ENCODE results near the gene NRG3.
"Not testable (repeated sequence)": the region's sequence is repeated elsewhere in the genome, so short reads cannot be mapped to it uniquely, and the experiment has no call there.

NRG3 gene

DNA sequence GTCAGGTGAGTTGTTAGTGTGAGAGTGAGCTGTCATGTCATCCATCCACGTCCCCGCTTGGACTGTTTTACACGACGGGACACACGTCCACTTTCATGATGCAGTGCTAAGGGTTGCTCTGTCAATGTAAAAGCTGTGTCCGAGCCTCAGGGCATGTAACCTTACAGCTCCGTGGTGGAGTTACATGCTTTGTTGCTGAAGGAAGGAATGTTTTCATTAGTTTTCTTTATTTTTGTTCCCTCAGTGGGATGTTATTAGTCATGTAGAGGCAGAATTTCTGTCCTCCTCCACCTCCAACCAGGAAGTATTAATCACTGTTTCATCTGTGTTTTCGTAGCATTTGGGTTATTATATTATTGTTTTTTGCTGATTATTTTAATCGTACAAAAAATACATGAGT is 88.6 kb downstream of the NRG3 start:
- DNase-seq, result no peak

DNA sequence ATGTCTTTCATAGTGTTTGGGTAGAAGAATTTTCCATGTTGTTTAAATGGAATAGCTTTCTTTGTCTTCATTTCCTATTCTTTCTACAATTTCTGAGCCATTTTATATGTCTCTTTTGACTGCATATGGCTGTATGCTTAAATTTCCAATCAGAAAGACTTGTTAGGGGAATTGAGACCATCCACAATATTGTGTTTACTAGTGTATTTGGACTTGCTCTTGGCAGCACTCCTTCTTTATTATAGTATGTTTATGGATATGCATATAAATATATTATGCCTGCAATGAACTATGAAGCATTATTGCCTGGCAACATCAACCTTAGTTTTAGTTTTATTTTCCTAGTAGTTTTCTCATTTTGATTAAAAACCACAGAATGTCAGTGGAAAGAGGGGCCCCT is 92.7 kb downstream of the NRG3 start:
- DNase-seq, result no peak

DNA sequence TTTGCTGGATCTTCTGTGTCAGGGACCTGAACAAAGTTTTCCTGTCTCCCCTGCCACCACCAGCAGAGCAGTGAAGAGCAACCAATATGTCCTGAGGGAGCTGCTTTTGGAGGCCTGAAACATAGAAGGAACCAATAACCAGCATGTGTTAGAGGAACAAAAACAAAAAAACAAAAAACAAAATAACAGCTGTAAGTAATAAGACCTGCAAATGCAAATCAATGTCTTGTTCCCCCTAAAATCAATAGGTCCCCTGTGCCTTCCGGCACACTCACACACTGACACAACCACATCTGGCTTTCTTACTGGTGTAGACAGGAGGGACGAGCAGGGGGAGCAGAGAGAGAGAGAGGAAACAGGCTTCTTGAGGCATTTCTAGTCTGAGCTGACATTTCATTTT is 94.1 kb downstream of the NRG3 start:
- DNase-seq, result no peak

DNA sequence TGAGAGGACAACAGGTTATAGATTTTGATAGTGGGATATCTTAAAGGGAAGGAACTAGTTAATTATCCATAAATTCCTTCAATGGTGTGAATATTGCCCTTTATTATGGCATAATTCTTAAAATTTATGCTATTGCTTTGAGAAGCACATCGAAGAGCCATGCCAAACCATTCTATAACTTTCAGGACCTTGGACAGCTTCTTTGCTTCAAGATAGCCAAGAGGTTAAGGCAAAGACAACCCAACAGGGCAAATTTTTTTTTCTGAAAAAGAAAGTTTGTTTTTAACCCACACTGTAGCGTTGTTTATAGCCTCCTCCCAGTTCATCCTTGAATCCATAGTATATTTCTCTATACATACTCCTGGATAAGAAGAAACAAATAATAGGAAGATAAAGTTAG is 103.2 kb downstream of the NRG3 start:
- DNase-seq, result no peak

DNA sequence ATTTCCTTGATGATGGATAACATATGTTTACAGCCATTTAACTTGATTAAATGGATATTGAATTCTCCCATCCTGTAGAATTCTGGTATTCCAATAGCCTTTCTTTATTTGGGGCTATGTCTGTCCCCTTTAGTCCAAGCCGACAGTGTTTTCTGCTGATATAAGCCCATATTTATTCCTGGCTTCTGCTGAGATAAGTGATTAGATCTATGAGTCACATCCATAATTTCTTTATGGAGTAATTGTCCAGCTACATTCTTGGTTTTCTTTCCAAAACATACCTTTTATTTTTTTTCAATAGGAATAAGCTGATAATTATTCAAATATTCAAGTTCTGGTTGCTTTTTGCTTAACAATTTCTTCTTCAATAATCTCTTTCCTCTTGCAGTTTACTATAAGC is 106.7 kb downstream of the NRG3 start:
- no peak for DNase-seq

DNA sequence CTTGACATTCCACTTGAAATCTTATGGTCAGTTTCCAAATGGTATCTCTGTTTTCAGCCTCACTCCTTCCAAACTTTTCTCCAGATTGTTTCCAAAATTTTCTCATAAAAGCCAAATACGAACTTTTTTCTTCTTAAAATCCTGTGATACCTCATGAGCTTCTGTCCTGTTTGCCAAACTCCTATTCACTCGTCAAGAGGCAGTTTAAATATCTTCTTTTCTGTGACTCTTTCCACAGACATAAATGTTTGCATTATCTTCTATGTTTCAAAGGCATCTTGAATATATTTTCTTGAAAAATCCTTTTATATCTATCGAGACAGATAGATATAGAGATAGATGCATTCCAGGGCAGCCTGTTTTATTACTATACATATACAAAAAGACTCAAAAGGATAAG is 109.4 kb downstream of the NRG3 start:
- DNase-seq, result no peak

DNA sequence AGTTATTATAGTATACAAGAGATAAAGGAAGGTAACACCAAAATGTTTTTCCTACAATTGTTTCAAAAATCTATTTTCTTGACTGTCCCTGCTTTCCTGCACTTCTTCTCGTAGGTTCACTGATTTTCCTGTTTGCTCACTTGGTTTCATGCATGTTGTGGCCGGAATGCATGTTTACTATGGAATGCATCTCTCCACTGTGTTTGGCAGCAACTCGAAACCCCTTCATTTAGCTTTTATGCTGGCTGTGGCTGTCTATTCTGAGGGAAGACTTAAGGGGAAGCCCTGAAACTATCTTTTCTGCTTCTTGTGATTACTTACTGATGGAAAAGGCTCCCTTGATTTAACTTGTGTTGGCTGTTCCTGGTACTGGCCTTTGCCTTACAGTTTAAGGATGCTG is 120.3 kb downstream of the NRG3 start:
- DNase-seq, result no peak

DNA sequence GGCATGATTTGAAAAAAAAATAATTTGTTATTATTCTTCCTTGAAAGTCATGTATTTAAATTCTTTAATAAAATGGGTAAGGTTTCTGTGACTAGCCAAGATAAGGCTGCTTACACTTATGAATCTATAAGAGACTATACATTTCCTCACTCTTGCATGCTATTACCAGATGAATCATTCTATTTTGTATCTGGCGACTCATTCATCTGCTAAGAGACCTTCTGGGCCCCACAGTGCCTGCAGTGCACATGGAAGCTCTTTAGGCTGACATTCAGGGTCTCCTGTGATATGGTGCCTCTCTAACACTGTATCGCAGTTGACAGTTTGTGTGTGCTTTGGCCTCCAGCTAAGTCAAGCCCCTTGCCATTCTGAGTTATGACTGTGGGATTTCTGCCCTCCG is 121.9 kb downstream of the NRG3 start:
- DNase-seq, result no peak

DNA sequence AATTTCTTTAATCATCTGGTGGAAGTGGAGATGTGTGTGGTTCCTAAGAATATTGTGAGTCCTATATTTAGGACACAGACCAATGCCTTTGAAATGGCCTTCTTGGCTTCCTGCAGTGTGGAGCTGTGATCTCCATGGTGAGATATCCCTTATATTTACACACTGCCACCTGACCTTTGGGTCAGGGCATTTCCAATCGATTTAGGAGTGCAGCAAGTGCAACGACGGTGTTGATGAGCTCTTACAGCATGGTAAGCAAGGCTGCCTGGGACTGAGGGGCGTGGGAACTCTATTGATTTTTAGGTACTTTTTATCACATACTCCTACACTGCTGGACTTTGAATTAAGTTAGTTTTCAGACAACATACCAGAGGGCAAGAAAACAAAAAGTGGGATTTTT is 146.0 kb downstream of the NRG3 start:
- DNase-seq, result no peak

DNA sequence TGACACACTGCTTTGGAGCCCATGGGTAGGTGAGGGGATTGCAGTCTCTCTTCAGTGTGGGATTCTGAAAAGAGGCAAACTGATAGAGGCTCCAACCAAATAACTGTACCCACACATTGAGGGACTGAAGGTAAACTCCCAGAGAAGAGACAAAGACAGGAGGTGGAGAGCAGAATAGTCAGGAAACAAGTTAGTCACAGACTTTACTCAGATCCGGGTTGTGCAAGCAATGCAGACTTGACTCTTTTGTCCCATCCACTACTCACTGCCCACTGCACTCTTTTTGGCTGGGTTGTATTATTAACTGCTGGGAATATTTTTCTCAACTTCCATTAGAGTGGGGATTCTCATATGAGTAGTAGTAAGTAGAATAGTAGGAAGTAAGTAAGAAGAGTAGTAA is 152.7 kb downstream of the NRG3 start:
- DNase-seq, result no peak

DNA sequence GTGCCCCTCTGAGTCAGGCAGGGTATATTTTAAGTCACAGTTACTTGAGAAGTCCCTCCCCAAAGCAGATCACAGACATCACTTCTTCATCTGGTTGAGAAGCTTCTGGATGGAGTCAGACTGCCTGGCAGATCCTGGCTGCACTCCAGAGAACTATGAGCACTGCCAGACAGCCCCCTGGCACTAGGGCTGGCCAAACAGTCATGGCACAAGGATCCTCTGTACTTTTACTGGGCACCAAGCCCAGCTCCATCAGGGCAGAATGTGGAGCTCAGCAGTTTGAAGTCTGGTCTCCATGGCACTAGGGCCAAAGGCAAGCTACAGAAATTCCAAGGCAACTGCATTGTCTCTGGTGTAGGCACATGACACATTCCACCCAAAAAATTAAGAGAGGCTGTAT is 162.1 kb downstream of the NRG3 start:
- DNase-seq, result no peak

DNA sequence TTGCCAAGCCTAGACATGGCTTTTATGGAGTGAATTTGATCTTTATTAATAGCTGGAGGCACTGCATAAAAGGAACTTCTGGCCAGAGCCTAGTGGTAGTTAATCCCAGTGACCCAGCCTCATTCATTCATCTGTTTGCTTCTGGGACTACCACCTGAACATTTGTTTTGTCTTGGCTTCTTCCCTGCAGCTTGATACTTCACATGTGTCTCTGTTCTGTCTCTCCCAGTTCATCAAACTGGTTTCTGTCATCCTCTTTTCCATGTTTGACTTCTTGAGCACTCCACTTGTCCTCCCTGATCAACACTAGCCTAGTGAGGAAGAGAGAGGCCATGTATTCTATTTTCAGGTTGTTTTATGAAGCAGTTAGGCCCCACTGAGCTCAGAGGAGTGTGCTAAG is 163.6 kb downstream of the NRG3 start:
- no peak for DNase-seq

DNA sequence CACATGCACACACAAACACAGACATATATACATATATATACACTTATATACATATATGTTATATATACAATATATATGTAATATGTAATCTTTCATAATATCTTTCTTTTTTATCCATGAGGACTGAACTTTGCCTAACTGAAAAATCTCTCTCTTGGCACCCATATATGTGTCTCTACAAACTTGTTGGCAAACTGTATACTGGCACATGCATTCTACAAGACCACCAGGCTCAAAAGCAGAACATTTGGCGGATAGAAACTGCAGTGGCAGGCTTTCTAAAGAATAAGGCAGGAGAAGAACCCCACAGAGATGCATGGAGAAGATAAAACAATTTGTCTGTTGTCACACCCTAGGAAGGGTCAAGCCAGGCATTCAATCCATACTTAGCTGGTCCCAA is 165.3 kb downstream of the NRG3 start:
- DNase-seq, result no peak

DNA sequence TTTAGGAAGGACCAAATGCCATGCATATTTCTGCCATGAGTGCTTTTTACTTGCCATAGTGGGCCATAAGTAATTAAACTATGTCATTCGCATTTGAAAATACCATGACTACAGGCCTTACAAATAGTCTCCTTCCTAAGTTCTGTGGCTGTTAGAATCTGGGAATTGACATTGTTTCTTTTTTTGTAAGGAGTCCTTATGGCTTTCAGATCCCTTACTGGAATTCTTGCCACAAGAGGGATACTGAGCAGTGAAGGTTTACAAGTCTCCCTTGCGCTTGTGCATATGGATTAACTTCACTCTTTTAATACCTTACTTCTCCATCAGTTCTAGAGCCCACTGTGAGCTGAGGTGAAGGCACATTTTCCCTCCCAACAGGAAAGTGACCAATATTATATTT is 166.0 kb downstream of the NRG3 start:
- no peak for DNase-seq

DNA sequence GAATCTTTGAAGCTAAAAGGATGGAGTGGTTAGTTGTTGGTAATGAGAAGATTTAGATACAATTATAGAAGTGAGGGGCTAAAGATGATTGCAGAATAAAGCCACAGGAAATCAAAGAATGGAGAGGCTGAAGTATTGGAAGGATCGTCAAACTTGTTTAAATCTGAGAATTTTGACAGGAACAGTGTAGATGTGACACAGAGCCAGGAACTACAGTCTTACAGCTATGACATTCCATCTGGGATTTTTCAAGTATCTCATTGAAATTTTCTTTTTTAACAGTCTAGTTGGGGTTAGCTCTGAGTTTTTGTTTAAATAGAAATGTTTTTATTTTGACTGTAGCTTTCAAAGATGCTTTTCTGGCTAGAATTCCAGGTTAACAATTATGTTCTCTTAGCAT is 181.4 kb downstream of the NRG3 start:
- DNase-seq, result no peak

DNA sequence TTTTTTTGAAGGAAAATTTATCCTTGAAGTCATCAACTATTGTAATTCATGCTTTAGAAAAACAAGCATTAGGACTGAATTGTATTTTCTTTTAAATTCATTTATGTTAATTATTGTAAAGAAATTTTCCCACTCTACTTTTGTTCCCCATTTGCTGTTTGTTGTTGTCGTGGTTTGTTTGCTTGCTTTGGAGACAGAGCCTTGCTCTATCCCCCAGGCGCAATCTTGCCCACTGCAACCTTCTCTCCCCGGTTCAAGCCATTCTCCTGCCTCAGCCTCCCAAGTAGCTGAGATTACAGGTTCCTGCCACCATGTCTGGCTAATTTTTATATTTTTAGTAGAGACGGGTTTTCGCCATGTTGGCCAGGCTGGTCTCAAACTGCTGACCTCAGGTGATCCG is 192.2 kb downstream of the NRG3 start:
- DNase-seq, result not testable (repeated sequence)

DNA sequence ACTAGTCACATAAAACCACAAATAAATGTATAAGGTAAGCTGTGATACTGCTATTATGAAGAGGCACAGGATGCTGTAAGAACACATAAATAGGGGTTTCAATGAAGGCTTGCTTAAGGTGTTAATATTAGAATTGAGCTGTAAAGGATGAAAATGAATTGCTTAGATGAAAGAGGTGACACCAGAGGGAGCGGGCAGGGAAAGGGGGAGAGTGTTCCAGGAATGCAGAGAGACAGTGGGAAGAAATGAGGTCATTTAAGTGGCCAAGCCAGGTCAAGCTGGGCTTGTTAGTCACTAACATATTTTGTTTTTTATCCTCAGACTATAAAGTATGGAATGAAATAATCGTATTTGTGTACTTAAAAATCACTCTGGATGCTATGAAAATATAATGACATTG is 193.5 kb downstream of the NRG3 start:
- DNase-seq, result no peak

DNA sequence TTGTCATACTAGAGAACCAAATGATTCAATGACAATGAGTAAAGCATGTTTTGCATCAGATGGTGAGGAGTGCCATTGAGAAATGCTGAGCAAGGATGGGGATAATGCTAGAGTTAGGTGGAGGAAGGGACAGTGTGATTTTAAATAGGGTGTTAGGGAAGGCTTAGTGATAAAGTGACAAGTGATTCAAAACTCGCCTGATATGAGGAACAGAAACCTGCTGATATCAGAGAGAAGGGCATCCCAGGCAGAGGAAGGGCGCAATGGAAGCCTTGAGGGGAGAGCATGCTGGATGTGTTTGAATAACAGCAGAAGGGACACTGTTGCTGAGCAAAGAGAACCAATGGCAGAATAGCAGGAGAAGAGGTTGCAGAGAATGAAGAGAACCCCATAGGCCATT is 196.2 kb downstream of the NRG3 start:
- DNase-seq, result no peak

DNA sequence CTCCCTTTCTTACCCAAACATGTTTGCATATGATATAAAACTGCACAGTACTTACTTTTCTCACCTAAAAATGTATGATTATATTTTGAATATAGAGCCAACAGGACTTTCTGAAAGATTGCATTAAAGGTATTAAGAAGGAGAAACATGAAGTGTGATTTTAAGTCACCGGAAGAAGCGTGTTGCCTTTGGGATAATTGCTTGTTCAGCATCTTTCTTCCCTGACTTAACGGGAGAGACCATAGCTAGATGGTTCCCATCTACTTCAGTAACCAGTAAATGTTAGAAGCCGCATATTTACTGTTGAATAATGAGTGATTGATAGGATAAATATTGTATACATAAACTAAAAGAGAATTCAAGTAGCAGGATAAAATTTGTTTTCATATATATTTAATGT is 197.1 kb downstream of the NRG3 start:
- DNase-seq, result no peak

DNA sequence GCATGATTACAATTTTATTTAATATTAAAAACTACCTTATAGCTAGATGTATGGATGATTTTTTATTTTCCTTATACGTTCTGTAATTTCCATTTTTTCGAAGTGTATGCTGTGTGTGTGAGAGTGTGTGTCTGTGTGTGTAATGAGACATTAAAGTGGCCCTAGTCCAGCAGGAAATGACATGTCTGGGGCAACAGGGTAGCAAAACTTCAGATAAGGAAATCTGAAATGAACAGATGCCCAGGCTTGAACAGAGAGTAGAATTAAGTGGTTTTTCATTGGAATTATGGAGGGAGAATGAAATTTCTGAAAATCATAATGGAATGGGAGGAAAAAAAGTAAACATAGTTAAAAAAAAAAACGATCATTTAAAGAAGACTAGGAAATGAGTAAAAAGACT is 200.6 kb downstream of the NRG3 start:
- DNase-seq, result no peak

DNA sequence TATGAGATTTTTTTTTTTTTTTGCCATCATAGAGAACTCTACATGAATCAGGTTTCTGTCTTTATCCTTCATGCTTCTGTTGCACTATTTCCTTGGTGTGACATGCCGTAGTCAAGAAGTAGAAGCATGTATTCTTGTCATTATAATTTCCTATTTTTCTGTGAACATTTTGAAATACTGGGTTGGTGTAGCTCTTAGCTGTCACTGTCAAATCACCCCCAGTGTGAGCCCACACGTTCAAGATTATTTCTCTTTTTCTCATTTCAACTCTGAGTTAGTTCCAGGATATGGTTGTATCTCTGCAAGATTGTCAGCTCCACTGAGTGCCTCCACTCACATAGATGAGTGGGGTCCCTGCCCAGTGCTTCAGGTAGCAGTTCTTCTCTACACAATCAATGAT is 209.5 kb downstream of the NRG3 start:
- no peak for DNase-seq

DNA sequence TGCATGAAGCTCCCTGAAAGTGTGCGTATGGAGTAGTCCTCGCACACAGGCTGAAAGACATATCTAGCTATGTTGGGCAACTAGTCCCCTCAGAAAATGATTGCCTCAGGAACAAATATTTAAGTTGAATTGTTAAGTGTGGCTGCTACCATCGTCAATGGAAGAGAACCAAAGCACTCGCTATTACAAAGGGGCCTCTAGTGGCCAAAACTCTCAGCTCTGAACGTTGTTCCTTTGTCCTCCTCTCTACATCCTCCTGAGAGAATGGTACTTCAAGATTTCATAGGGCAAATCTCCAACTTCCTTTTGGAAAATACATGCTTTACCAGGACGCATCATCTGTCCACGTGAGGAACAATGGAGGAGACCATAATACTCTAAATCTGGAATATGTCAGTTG is 209.9 kb downstream of the NRG3 start:
- no peak for DNase-seq

DNA sequence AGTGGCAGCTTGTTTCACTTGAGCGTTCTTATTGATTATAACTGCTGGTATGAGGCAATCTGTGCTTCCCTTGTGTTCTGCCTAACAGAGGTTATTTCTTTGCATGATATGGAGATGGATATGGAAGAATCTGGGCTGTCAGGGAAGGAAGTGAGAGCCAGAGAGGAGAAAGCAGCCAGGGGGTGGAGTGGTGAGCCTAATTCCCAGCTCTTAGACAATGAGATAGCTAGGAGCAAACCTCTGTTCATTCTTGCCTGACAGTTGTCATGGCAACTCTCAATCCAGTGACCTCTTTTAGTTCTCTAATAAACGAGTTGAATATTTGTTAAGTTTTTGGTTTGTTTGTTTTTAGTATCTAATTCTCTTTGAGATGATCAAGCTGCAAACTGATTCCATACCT is 214.3 kb downstream of the NRG3 start:
- DNase-seq, result no peak

DNA sequence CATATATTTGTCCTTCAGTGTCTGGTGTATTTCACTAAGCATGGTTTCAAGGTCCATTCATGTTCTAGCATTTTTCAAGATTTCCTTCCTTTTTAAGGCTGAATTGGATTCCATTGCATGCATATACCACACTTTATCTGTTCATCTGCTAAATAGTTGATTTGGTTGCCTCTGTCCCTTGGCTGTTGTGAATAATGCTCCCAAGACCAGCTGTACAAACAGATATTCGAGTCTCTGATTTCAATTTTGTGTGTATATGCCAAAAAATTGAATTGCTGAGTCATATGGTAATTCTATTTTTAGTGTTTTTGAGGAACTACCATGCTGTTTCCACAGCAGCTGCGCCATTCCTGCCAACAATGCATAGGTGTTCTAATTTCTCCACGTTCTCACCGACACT is 216.4 kb downstream of the NRG3 start:
- DNase-seq, result no peak

DNA sequence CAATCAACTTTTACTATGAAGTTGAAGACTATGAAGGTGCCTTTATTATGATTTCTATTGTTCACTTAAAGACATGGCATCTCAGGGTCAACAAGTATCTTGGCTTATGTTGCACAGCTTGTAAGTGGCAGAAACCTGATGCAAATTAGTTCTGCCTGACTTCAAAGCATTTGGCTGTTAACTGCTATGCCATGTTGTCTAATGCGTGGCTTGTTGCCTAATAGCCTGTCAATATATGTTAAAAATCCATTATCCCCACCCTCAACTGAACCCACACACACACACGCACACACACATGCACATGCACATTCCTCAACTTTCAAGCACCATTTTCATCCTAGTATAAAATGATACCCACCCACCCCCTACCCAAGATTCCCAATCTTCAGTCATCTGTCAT is 217.1 kb downstream of the NRG3 start:
- no peak for DNase-seq

DNA sequence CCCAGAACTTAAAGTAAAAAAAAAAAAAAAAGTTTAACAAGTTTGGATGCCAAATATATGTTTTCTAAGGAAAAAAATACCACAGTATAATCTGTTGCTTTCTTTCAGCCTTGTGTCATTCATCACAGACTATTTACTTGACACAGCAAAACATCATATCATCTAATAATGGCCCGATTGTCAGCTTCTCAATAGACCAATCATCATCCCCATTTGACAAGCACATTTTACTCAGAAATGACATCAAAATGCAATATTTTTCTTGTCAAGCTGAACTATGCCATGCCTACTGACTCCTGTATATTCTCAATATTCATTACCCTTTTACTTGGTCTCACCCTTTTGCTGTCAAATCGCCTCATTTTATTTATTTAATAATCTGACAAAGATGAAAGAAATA is 249.7 kb downstream of the NRG3 start:
- DNase-seq, result no peak

DNA sequence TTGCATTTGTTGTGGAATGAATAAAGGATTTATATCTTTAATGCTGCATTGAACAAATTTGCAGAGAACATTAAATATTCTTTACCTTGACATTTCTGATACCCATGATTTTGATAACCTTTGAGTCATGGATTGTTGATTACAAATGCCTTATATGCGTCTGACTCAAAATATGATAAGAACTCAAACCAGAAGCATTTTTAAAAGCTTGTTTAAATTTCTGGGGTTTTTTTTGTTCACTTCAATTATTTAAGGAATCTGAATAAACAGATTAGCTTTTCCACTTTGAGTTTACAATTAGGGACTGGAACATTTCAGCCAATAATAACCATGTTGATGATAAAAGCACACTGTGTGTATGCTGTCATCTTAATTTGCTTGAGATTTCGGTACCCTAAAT is 253.5 kb downstream of the NRG3 start:
- no peak for DNase-seq

Measured in fibroblast of skin of right quadriceps (primary cell).